NCI-H1048 (cell line): ENCODE data around the gene PITX3.
"Not testable (repeated sequence)": the region's sequence is repeated elsewhere in the genome, so short reads cannot be mapped to it uniquely, and the experiment has no call there.

Source experiments
- DNase-seq: peaks from one replicate; lab custom pipeline; 2025; lab: John Stamatoyannopoulos, UW

Gene PITX3

DNA sequence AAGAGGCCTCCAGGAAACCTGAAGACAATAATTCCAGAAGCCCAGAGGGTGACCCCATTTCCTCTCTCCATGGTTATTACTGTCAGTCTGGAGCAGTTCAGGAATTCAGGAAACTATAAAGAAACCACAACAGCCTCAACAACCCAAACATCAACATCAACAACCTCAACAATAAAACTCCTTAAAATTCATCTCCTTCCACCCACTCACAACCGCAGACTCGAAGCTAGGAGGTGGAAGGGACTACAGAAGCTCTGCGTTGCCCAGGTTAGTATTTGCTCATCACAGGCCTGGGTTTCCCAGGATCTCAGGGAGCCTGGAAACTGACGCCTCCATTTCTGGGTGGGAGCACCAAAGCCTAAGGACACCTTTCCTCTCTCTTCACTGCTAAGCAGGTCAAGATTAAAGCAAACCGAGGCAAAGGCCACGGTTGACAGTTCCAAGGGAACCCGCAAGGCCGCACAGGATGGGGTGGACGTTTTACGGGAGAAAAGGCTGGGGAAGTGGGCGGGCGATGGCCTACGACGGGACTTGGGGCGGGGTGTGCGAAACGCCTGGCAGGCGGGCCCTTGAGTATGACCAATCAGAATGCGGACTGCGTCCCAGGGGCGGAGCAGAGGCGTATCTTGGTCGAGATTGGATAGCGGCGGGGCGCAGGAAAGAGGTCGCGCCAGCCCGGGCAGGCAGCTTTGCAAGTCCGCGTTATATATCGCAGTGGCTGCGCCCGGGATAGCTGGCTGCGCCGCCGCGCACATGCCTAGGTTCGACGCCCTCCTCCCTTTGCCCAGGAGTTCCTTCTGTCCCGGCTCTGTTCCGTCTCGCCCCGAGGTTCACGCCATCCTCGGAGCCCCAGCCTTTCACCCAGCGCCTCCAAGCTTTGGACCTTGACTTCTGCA lies 15.4 kb downstream of the PITX3 start, which contains the start of gene ELOVL3:
Gene ELOVL3 (plus strand): TSS at position 654 of the 896 bp plus-strand sequence. CDS start 250 bp downstream, outside the sequence.
- peak; percentile 93 for DNase-seq

DNA sequence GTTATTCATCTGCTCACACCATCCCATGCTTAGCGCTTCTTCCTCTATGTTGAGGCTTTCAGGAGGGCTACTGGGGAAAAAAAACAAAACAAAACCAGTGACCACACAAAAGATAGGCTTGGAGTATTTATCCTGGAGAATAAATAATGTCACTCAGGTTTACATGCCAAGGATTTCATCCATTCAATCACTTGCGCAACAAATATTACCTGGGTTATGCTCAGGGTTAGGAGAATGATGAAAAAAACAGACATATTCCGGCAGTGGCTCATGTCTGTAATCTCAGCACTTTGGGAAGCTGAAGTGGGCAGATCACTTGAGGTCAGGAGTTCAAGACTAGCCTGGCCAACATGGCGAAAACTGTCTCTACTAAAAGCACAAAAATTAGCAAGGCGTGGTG lies 18.5 kb downstream of the PITX3 start:
- DNase-seq = no peak

- no peak for DNase-seq
Measured at GRCh38 chr10:102220612-102221011, 20.7 kb downstream of the PITX3 start.

GRCh38 chr10:102219370-102219769 lies 21.9 kb downstream of the PITX3 start:
- no peak for DNase-seq

- DNase-seq = not testable (repeated sequence)
Measured at GRCh38 chr10:102213599-102213998, 27.7 kb downstream of the PITX3 start.

- DNase-seq = no peak
Measured at GRCh38 chr10:102211615-102212299, 29.6 kb downstream of the PITX3 start.

- DNase-seq = no peak
Measured at GRCh38 chr10:102208311-102209035, 32.8 kb downstream of the PITX3 start.

GRCh38 chr10:102202386-102202785 lies 38.9 kb downstream of the PITX3 start:
- DNase-seq = no peak

- no peak for DNase-seq
Measured at GRCh38 chr10:102200751-102201640, 40.3 kb downstream of the PITX3 start.

- DNase-seq = no peak
Measured at GRCh38 chr10:102198027-102198426, 43.3 kb downstream of the PITX3 start.

- DNase-seq = no peak
Measured at GRCh38 chr10:102196893-102197292, 44.4 kb downstream of the PITX3 start.

- no peak for DNase-seq
Measured at GRCh38 chr10:102195296-102195870, 45.9 kb downstream of the PITX3 start.

DNA sequence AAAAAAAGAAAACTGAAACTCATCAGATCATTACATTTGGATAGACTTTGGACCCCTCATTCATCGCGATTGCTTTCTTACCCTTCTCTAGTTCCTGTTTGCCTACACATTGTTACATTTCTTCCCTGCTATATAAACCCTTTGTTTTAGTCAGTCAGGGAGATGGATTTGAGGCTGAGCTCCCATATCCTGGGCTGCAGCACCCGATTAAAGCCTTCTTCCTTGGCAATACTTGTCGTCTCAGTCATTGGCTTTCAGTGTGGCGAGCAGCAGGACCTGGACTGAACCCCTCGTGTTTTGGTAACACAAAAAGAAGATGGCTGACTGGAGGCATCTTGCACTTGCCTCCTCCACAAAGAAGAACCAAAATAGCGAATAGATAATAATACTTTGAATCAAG lies 49.4 kb downstream of the PITX3 start:
- DNase-seq = no peak

GRCh38 chr10:102188941-102189898 lies 52.1 kb downstream of the PITX3 start:
- DNase-seq = not testable (repeated sequence)

- no peak for DNase-seq
Measured at GRCh38 chr10:102188298-102188940, 52.9 kb downstream of the PITX3 start.

DNA sequence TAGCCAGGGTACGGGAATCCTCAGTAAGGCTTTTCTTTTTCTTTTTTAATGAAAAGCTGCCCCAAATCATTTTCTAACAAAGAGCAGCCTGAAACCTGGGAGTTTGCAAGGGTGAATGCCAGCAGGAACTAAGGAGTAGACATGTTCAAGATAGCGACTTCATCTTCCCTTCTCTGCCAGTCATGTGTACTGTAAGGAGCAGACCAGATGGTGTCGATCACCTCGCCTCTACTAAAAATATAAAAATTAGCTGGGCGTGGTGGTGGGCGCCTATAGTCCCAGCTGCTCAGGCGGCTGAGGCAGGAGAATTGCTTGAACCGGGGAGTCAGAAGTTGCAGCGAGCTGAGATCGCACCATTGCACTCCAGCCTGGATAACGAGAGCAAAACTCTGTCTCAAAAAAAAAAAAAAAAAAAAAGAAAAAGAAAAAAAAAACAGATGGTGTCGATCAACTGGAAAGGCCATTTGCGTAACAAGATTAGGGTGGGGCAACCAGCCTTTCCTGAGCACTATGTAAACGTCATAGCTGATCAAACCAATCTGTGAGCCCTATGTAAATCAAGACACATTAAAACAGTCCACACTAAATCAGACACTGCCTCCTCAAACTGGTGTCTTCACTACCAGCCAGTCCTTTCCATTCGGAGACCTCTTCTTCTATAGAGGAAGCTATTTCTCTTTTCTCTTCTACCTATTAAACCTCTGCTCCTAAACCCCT lies 55.3 kb downstream of the PITX3 start:
- DNase-seq = no peak

DNA sequence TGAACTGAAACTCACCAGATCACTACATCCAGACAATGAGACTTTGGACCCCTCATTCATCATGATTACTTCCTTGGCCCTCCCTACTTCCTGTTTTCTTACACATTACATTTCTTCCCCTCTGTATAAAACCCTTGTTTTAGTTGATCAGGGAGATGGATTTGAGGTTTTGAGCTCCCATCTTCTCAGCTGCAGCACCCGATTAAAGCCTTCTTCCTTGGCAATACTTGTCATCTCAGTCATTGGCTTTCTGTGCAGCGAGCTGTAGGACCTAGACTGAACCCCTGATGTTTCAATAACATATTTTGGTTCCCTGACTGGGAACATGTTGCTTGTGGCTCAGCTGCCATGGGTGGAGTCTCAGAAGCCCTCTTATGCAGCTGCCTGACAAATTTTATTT lies 56.0 kb downstream of the PITX3 start:
- no peak for DNase-seq

- DNase-seq = no peak
Measured at GRCh38 chr10:102184606-102185005, 56.7 kb downstream of the PITX3 start.
